ENCODE results near the gene DYRK3.
A peak's percentile ranks its signal among the peaks of the same experiment; 100 is the strongest.

Gene DYRK3

GRCh38 chr1:206658981-206659273 is 23.6 kb downstream of the DYRK3 start:
- no peak for DNase-seq (ENCODE audit: extremely low read depth in 1 of 2, low read depth in 1 of 2)

DNA sequence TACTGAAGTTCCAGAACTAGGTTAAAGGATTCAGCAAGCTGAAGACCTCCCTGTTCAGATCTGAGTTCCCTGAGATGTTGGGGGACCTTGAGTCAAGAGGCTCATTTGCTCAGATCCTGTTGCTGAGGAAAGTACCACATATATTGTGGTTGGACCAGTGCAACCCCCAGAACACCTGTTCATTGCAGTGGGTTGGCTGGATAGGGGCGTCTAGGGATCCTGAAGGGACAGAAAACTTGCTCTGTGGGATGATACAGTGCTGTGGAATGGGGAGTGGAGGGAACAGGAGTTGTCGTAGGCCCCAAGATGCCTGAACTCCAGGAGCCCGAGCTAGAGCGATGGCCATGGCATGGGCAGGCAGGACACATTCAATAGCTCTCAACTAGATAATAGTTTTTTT is 24.8 kb downstream of the DYRK3 start:
- no peak for DNase-seq (ENCODE audit: extremely low read depth in 1 of 2, low read depth in 1 of 2)

- no peak for DNase-seq (ENCODE audit: extremely low read depth in 1 of 2, low read depth in 1 of 2)
Observed at GRCh38 chr1:206661161-206661820, 26.0 kb downstream of the DYRK3 start.

DNA sequence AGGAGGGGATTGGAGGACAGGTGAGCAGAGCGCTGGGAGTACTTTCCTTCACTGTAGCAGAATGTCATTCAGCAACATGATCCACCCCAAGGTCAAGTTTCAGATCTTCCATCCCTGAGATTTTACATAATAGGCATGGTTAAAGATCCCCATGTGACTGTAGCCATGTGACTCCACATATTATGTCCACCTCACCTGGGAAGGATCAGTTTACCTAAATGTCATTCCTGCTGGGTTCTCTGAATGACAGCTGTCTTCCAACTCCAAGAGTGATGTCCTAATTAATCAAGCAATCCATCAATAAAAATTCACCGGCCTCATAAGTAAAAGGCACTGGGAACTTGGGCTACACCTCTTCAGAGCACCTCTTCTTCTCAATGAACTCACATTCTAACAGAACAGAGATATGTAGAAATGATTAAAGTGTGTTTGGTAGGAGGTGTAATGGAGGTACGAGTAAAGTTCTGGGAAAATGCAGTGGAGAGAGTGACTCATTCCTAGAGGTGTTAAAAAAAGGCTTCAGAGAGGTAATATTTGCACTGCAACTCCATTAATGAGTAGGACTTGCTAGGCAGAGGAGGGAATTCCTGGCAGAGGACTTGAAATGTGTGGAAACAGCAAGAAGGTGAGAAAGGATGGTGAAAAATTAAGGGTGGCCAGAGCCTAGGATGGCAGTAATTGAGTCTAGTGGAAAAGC is 27.2 kb downstream of the DYRK3 start:
- DNase-seq (ENCODE audit: extremely low read depth in 1 of 2, low read depth in 1 of 2), result no peak

GRCh38 chr1:206663362-206663761 is 28.0 kb downstream of the DYRK3 start:
- no peak for DNase-seq (ENCODE audit: extremely low read depth in 1 of 2, low read depth in 1 of 2)

GRCh38 chr1:206663832-206664652 is 28.7 kb downstream of the DYRK3 start:
- peak; percentile 44 to 51 for DNase-seq (ENCODE audit: extremely low read depth in 1 of 2, low read depth in 1 of 2)

GRCh38 chr1:206664740-206665139 is 29.4 kb downstream of the DYRK3 start:
- no peak for DNase-seq (ENCODE audit: extremely low read depth in 1 of 2, low read depth in 1 of 2)

- DNase-seq (ENCODE audit: extremely low read depth in 1 of 2, low read depth in 1 of 2), result no peak
Observed at GRCh38 chr1:206666031-206666561, 30.8 kb downstream of the DYRK3 start.

GRCh38 chr1:206666954-206667665 is 31.8 kb downstream of the DYRK3 start:
- DNase-seq (ENCODE audit: extremely low read depth in 1 of 2, low read depth in 1 of 2), result no peak

- DNase-seq (ENCODE audit: extremely low read depth in 1 of 2, low read depth in 1 of 2), result no peak
Observed at GRCh38 chr1:206668351-206668750, 33.0 kb downstream of the DYRK3 start.

- no peak for DNase-seq (ENCODE audit: extremely low read depth in 1 of 2, low read depth in 1 of 2)
Observed at GRCh38 chr1:206668874-206669410, 33.6 kb downstream of the DYRK3 start.

DNA sequence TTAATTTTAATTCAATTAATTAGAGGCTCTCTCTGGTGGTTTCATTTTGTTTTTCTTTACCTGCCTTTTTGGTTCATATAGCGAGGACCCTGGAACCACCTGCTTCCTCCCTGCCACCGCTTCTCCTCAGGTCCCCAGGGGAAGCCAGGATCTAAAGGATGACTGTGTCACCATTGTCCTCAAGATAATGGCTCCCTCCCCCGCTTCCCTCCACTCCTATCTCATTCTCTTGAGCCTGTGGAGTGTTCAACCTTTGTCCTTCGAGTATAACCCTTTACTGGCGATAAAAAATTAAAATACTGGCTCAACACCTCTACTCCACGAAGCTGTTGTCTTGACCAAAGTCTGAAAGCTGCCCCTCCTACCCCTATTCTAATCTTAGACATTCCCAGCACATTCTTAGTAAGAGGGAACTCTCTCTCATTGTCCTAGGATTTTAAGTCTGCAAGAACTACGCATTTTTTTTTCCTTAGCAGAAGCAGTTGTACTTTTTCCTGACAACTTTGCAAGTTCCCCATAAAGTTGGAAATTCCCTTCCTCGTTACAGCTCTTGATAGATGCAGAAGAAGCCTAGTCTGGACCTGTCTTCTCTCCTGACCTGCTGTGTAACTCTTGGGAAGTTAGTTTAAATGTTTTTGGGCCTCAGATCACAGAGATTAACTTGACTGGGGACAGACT is 36.8 kb downstream of the DYRK3 start:
- no peak for DNase-seq (ENCODE audit: extremely low read depth in 1 of 2, low read depth in 1 of 2)

DNA sequence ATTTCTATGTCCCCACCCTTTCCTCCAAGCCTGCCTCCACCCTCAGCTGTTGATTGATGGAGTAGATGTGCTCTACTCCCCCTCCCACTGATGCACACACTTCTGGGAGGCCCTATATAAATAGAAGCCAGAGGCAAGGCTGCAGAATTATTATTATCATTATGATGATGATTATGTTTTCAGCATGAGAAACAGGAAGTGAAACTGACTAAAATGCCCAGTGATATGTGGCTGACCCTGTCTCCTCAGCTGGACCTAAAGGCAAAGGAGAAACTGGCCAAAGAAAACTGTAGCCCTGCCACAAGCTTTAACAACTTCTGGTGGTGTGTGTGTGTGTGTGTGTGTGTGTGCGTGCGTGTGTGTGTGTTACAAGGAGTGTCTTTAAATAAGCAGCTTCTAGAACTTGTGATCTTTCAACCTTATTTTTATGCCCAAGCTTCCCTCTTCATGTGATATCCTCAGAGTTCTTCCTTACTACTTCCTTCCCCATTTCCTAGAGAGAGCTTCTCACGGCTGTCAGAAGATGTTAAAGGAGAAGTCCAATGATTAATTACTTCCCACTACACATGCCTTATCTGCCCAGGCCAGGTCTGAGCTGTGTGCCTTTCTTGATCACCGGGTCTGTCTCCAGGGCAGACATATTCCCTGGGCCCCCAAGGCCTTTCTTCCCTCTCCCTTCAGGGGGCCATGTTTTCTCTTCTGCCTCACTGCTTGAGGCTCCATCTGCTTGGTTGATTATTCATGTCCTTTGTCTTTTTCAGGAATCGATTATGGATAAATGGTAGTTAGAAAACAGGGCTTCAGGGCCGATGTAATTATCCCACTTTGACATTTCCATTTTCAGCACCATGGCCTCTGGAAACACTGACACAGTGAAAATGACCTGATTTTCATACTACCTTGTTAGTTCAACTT is 37.8 kb downstream of the DYRK3 start:
- no peak for DNase-seq (ENCODE audit: extremely low read depth in 1 of 2, low read depth in 1 of 2)

GRCh38 chr1:206674236-206674635 is 38.9 kb downstream of the DYRK3 start:
- DNase-seq (ENCODE audit: extremely low read depth in 1 of 2, low read depth in 1 of 2), result no peak

GRCh38 chr1:206674745-206675175 is 39.4 kb downstream of the DYRK3 start:
- DNase-seq (ENCODE audit: extremely low read depth in 1 of 2, low read depth in 1 of 2), result no peak

DNA sequence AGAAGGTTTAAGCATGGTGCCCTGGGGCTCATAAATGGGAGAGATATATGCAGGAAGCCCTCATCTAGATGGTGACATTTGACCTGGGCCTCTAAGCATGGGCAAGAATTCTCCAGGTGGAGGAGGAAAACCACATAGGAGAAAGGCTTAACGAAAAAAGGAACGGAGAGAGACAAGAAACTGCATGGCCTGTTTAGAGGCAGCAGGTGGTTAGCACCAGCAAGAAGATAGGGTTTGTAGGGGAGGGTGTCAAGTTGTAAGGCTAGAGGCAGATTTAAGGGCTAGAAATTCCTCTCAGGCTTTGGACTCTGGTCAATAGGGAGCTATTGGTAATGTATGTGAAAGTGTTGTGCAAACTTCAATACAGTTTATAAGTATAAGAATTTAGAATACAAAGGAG is 41.2 kb downstream of the DYRK3 start:
- no peak for DNase-seq (ENCODE audit: extremely low read depth in 1 of 2, low read depth in 1 of 2)

DNA sequence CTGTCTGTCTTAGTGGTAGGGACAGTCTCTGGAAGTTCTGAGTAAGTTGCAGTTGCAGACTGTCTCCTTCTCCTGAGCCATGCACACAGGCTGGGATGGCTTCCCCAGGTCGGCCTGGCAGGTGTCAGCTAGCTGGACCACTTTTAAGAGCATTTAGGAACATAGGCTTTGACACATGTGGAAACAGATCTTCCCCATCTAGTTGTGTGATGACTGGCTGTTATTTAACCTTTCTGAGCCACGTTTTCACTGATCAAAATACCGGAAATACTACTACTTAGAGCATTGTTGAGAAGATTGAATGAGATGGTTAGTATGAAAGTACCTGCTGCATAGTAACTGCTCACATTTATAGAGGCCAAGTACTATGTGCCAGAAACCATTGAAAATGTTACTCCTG is 43.2 kb downstream of the DYRK3 start:
- DNase-seq (ENCODE audit: extremely low read depth in 1 of 2, low read depth in 1 of 2), result no peak

- no peak for DNase-seq (ENCODE audit: extremely low read depth in 1 of 2, low read depth in 1 of 2)
Observed at GRCh38 chr1:206679738-206680211, 44.4 kb downstream of the DYRK3 start.

DNA sequence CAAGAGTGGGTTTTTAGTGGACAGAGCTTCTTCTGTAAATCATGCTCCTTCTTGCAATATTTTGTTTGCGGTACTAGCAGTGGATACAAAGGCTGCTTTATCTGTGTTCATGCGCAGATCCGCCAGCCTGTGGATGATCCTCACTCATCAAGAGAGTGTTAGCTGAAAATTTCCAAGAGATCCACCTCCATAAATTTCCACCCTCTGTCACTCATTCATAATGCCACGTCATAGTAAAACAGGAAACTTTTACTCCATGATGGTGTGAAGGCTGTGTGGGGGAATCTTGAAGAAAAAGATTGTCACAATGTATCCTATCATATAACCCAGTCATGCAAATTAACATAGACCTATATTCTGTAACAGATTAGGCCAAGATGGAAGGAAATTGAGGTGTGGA is 44.9 kb downstream of the DYRK3 start:
- DNase-seq (ENCODE audit: extremely low read depth in 1 of 2, low read depth in 1 of 2), result no peak
